ENCODE data around the gene ZNF493. TPM values are rescaled to one million over a fixed set of nuclear protein-coding genes. Genes with fewer than 3 reads are reported as not detected.

The ZNF493 gene
- total RNA-seq, 1 experiment from 2014 or later, result 9.3 TPM

DNA sequence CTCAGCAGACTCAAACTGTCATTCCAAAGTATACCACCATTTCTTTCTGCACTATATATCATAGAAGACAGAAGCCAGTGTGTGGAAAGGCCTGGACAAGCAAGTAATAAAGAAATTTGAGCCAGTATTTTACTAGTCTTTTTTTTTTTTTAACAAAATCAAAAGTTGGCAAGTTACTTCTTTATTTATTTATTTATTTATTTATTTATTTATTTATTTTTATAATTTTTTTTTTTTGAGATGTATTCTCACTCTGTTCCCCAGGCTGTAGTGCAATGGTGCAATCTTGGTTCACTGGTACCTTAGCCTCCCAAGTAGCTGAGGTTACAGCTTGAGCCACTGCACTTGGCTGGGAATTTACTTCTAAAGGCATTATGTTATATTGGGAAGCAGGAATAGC, 25.3 kb downstream of the ZNF493 start:
- TF ChIP-seq CTCF (IDR thresholded peaks at IDR 0.05; ENCODE audit: insufficient read depth in 1 of 2, low read depth in 1 of 2, low read length in 1 of 2, severe bottlenecking in 1 of 2, unreplicated experiment in 1 of 2), result no peak
- no peak overlapping the region for H3K4me3 ChIP-seq (ENCODE audit: low read depth, low read length)
- H3K4me1 Mint-ChIP-seq (ENCODE audit: low read depth, unreplicated experiment), result no peaks in the 10 kb centered on the region
- H3K27ac Mint-ChIP-seq (ENCODE audit: unreplicated experiment), result no peak overlapping the region
- no peak overlapping the region for H3K4me3 Mint-ChIP-seq (ENCODE audit: unreplicated experiment)
- ChIA-PET CTCF (no interaction called here), POLR2A (no interaction called here)
- no peaks in the 10 kb centered on the region for H3K4me1 ChIP-seq
- no peaks in the 10 kb centered on the region for H3K36me3 Mint-ChIP-seq (ENCODE audit: insufficient read depth, unreplicated experiment)
- H3K27me3 ChIP-seq (replicated peaks; ENCODE audit: control insufficient read depth, insufficient read depth, low read length), result no peaks in the 10 kb centered on the region
- peaks cover 36% of the 10 kb centered on the region for H3K9me3 Mint-ChIP-seq (ENCODE audit: unreplicated experiment)
- H3K27me3 Mint-ChIP-seq (ENCODE audit: insufficient read depth, unreplicated experiment), result no peaks in the 10 kb centered on the region
- BruUV-seq (replicated peaks), result no TSS peak
- no peak for DNase-seq
- no peaks in the 10 kb centered on the region for H3K36me3 ChIP-seq (ENCODE audit: control insufficient read depth, insufficient read depth, low read length)
- H3K9me3 ChIP-seq, result peaks cover 18% of the 10 kb centered on the region; the same call in 1 of the 2 replicates
- intact Hi-C loops (cut with micrococcal nuclease; ENCODE audit: unreplicated experiment), result no loop called here

DNA sequence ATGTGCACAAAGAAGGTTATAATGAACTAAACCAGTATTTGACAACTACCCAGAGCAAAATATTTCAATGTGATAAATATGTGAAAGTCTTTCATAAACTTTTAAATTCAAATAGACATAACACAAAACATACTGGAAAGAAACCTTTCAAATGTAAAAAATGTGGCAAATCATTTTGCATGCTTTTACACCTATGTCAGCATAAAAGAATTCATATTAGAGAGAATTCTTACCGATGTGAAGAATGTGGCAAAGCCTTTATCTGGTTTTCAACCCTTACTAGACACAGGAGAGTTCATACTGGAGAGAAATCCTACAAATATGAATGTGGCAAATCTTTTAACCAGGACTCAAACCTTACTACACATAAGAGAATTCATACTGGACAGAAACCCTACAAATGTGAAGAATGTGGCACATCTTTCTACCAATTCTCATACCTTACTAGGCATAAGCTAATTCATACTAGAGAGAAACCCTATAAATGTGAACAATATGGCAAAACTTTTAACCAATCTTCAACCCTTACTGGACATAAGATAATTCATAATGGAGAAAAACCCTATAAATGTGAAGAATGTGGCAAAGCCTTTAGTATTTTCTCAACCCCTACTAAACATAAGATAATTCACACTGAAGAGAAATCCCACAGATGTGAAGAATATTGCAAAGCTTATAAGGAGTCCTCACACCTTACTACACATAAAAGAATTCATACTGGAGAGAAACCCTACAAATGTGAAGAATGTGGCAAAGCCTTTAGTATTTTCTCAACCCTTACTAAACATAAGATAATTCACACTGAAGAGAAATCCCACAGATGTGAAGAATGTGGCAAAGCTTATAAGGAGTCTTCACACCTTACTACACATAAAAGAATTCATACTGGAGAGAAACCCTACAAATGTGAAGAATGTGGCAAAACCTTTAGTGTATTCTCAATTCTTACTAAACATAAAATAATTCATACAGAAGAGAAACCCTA, 26.4 kb downstream of the ZNF493 start:
- H3K9me3 ChIP-seq, result peaks cover 18% of the 10 kb centered on the region; the same call in 1 of the 2 replicates
- H3K4me3 ChIP-seq (ENCODE audit: low read depth, low read length), result no peak overlapping the region
- CTCF ChIA-PET, result no interaction called here

GRCh38 chr19:21430675-21431074, 33.7 kb downstream of the ZNF493 start:
- Mint-ChIP-seq H3K9me3 (ENCODE audit: unreplicated experiment) (peaks cover 20% of the 10 kb centered on the region), H3K4me1 (ENCODE audit: low read depth, unreplicated experiment) (no peaks in the 10 kb centered on the region), H3K27me3 (ENCODE audit: insufficient read depth, unreplicated experiment) (no peaks in the 10 kb centered on the region), H3K36me3 (ENCODE audit: insufficient read depth, unreplicated experiment) (no peaks in the 10 kb centered on the region), H3K27ac (ENCODE audit: unreplicated experiment) (no peak overlapping the region), H3K4me3 (ENCODE audit: unreplicated experiment) (no peak overlapping the region)
- no peak for TF ChIP-seq CTCF (IDR thresholded peaks at IDR 0.05; ENCODE audit: insufficient read depth in 1 of 2, low read depth in 1 of 2, low read length in 1 of 2, severe bottlenecking in 1 of 2, unreplicated experiment in 1 of 2)
- no peaks in the 10 kb centered on the region for H3K4me1 ChIP-seq
- intact Hi-C loops (cut with micrococcal nuclease; ENCODE audit: unreplicated experiment), result no loop called here
- DNase-seq, result no peak
- no TSS peak for BruUV-seq (replicated peaks)
- no peaks in the 10 kb centered on the region for H3K36me3 ChIP-seq (ENCODE audit: control insufficient read depth, insufficient read depth, low read length)
- no peaks in the 10 kb centered on the region for H3K27me3 ChIP-seq (replicated peaks; ENCODE audit: control insufficient read depth, insufficient read depth, low read length)
- H3K4me3 ChIP-seq (ENCODE audit: low read depth, low read length), result no peak overlapping the region
- POLR2A ChIA-PET, result no interaction called here
- H3K9me3 ChIP-seq, result peaks cover 14% of the 10 kb centered on the region; the same call in 1 of the 2 replicates
- CTCF ChIA-PET, result no interaction called here

More for the DNA sequence above, 26.4 kb downstream of the ZNF493 start:
- no peak for DNase-seq
- intact Hi-C loops (cut with micrococcal nuclease; ENCODE audit: unreplicated experiment), result no loop called here
- no peaks in the 10 kb centered on the region for H3K4me1 Mint-ChIP-seq (ENCODE audit: low read depth, unreplicated experiment)
- H3K27me3 Mint-ChIP-seq (ENCODE audit: insufficient read depth, unreplicated experiment), result no peaks in the 10 kb centered on the region
- no TSS peak for BruUV-seq (replicated peaks)
- POLR2A ChIA-PET, result no interaction called here
- H3K9me3 Mint-ChIP-seq (ENCODE audit: unreplicated experiment), result peaks cover 30% of the 10 kb centered on the region
- Histone ChIP-seq H3K27me3 (replicated peaks; ENCODE audit: control insufficient read depth, insufficient read depth, low read length) (no peaks in the 10 kb centered on the region), H3K4me1 (no peaks in the 10 kb centered on the region), H3K36me3 (ENCODE audit: control insufficient read depth, insufficient read depth, low read length) (no peaks in the 10 kb centered on the region)
- H3K36me3 Mint-ChIP-seq (ENCODE audit: insufficient read depth, unreplicated experiment), result no peaks in the 10 kb centered on the region
- no peak overlapping the region for H3K4me3 Mint-ChIP-seq (ENCODE audit: unreplicated experiment)
- TF ChIP-seq CTCF (IDR thresholded peaks at IDR 0.05; ENCODE audit: insufficient read depth in 1 of 2, low read depth in 1 of 2, low read length in 1 of 2, severe bottlenecking in 1 of 2, unreplicated experiment in 1 of 2), result no peak
- H3K27ac Mint-ChIP-seq (ENCODE audit: unreplicated experiment), result no peak overlapping the region
